HEK293 (cell line): ENCODE results near the gene AKAP1.

Experiments
- CTCF ChIA-PET: fragments of 350-600 bp; formaldehyde crosslinking; extraction: SDS; loops from one replicate; lab custom pipeline; 2021; ENCODE audit warnings: antibody characterized with exemption; lab: Yijun Ruan, JAX
- POLR2A ChIA-PET: fragments of 300-600 bp; formaldehyde crosslinking; extraction: SDS; loops from one replicate; lab custom pipeline; 2020; ENCODE audit warnings: antibody characterized with exemption, inconsistent platforms; lab: Yijun Ruan, JAX
- H3K27ac ChIP-seq: fragments of 200-500 bp; sonication (Bioruptor generic); 2 replicates; pipeline ENCODE4 v1.5.1; 2014; ENCODE audit warnings: low read depth, low read length, control low read depth, inconsistent platforms; ENCODE audit errors: extremely low read depth
- H3K36me3 ChIP-seq, 2 experiments: fragments of 200-500 bp in 1 of 2; sonication (Bioruptor generic) in 1 of 2; 1 replicate in 1 of 2; 2 replicates in 1 of 2; pipeline ENCODE4 v1.5.1; 2014 to 2017; ENCODE audit warnings: inconsistent platforms in 2 of 2, low read length in 2 of 2; ENCODE audit not compliant: control insufficient read depth in 2 of 2, insufficient read depth in 1 of 2
- H3K4me1 ChIP-seq: fragments of 200-500 bp; sonication (Bioruptor generic); 2 replicates; pipeline ENCODE4 v1.5.1; 2014; ENCODE audit warnings: mild to moderate bottlenecking, low read length, inconsistent platforms; ENCODE audit not compliant: control insufficient read depth, insufficient read depth
- H3K4me3 ChIP-seq: 2 replicates; pipeline ENCODE4 v1.5.1; 2011; ENCODE audit warnings: low read depth, mild to moderate bottlenecking, control low read depth, low read length, moderate library complexity
- H3K9me3 ChIP-seq: fragments of 200-500 bp; sonication (Bioruptor generic); 2 replicates; pipeline ENCODE4 v1.5.1; 2014; ENCODE audit warnings: low read depth, low read length, inconsistent platforms; ENCODE audit not compliant: control insufficient read depth, insufficient read depth
- GLIS1 ChIP-seq: fragments of 450-650 bp; formaldehyde crosslinking; IDR thresholded peaks from 2 replicates; pipeline ENCODE4 v1.5.1; 2016; ENCODE audit warnings: missing biosample characterization, missing genetic modification characterization
- HOXC10 ChIP-seq: sonication (generic); formaldehyde crosslinking; IDR thresholded peaks from 2 replicates; pipeline ENCODE4 v1.8.1; 2023; ENCODE audit warnings: mild to moderate bottlenecking, missing genetic modification reagents
- KLF10 ChIP-seq: fragments of 450-650 bp; IDR thresholded peaks from 2 replicates; pipeline ENCODE4 v1.5.1; 2018; ENCODE audit warnings: missing biosample characterization, mild to moderate bottlenecking, missing genetic modification characterization
- OSR2 ChIP-seq: fragments of 450-650 bp; formaldehyde crosslinking; IDR thresholded peaks from 2 replicates; pipeline ENCODE4 v1.5.1; 2016; ENCODE audit warnings: missing biosample characterization, missing genetic modification characterization
- ZEB2 ChIP-seq: fragments of 450-650 bp; formaldehyde crosslinking; IDR thresholded peaks from 2 replicates; pipeline ENCODE4 v1.5.1; 2016; ENCODE audit warnings: missing biosample characterization, missing genetic modification characterization
- ZFP37 ChIP-seq: fragments of 450-650 bp; formaldehyde crosslinking; IDR thresholded peaks from 2 replicates; pipeline ENCODE4 v1.5.1; 2016; ENCODE audit warnings: missing biosample characterization, missing genetic modification characterization
- ZIC2 ChIP-seq: fragments of 450-650 bp; formaldehyde crosslinking; IDR thresholded peaks from 2 replicates; pipeline ENCODE4 v1.5.1; 2016; ENCODE audit warnings: missing biosample characterization, missing genetic modification characterization
- ZNF174 ChIP-seq: fragments of 450-650 bp; formaldehyde crosslinking; IDR thresholded peaks from 2 replicates; pipeline ENCODE4 v1.5.0; 2017; ENCODE audit warnings: missing biosample characterization, mild to moderate bottlenecking, missing genetic modification characterization
- ZNF274 ChIP-seq, 2 experiments: fragments of 200-500 bp in 1 of 2; fragments of 450-650 bp in 1 of 2; sonication (Bioruptor generic) in 1 of 2; formaldehyde crosslinking in 1 of 2; IDR thresholded peaks; 2 replicates each; pipeline versions ENCODE4 v1.5.1 to v1.6.1; 2014 to 2016; ENCODE audit warnings: borderline replicate concordance in 1 of 2, inconsistent platforms in 1 of 2, low read length in 1 of 2, missing biosample characterization in 1 of 2, missing genetic modification characterization in 1 of 2
- ZNF391 ChIP-seq: fragments of 450-650 bp; formaldehyde crosslinking; IDR thresholded peaks from 2 replicates; pipeline ENCODE4 v1.5.1; 2016; ENCODE audit warnings: low read depth, missing biosample characterization, missing genetic modification characterization, borderline replicate concordance
- ZNF404 ChIP-seq: fragments of 450-650 bp; formaldehyde crosslinking; IDR thresholded peaks from 2 replicates; pipeline ENCODE4 v1.5.1; 2017; ENCODE audit warnings: missing biosample characterization, missing genetic modification characterization
- ZNF433 ChIP-seq: fragments of 450-650 bp; formaldehyde crosslinking; IDR thresholded peaks from 2 replicates; pipeline ENCODE4 v1.5.1; 2016; ENCODE audit warnings: missing biosample characterization, missing genetic modification characterization, low read depth
- ZNF530 ChIP-seq: fragments of 450-650 bp; formaldehyde crosslinking; IDR thresholded peaks from 2 replicates; pipeline ENCODE4 v1.5.1; 2016; ENCODE audit warnings: low read depth, missing biosample characterization, missing genetic modification characterization
- ZNF560 ChIP-seq: fragments of 450-650 bp; formaldehyde crosslinking; IDR thresholded peaks from 2 replicates; pipeline ENCODE4 v1.5.1; 2017; ENCODE audit warnings: missing biosample characterization, missing genetic modification characterization, borderline replicate concordance
- ZNF585B ChIP-seq: fragments of 450-650 bp; formaldehyde crosslinking; IDR thresholded peaks from 2 replicates; pipeline ENCODE4 v1.5.1; 2016; ENCODE audit warnings: missing biosample characterization, missing genetic modification characterization
- ZNF621 ChIP-seq: fragments of 450-650 bp; formaldehyde crosslinking; IDR thresholded peaks from 2 replicates; pipeline ENCODE4 v1.5.1; 2017; ENCODE audit warnings: missing biosample characterization, missing genetic modification characterization
- ZNF768 ChIP-seq: fragments of 450-650 bp; formaldehyde crosslinking; IDR thresholded peaks from 2 replicates; pipeline ENCODE4 v1.5.1; 2018; ENCODE audit warnings: missing biosample characterization, mild to moderate bottlenecking, missing genetic modification characterization
- ZNF843 ChIP-seq: fragments of 450-650 bp; formaldehyde crosslinking; IDR thresholded peaks from 2 replicates; pipeline ENCODE4 v1.5.1; 2016; ENCODE audit warnings: missing biosample characterization, missing genetic modification characterization
- ZXDB ChIP-seq: fragments of 450-650 bp; formaldehyde crosslinking; IDR thresholded peaks from 2 replicates; pipeline ENCODE4 v1.5.1; 2016; ENCODE audit warnings: missing biosample characterization, missing genetic modification characterization
- TF ChIP-seq, protein P1 (sequence below): fragments of 450-650 bp; formaldehyde crosslinking; IDR thresholded peaks from 2 replicates; pipeline ENCODE4 v1.5.1; 2016; ENCODE audit warnings: missing biosample characterization, missing genetic modification characterization
- TF ChIP-seq, protein P2 (sequence below): fragments of 450-650 bp; formaldehyde crosslinking; IDR thresholded peaks from 2 replicates; pipeline ENCODE4 v1.5.1; 2016; ENCODE audit warnings: missing biosample characterization, missing genetic modification characterization
- TF ChIP-seq, protein P3 (sequence below): fragments of 450-650 bp; formaldehyde crosslinking; IDR thresholded peaks from 2 replicates; pipeline ENCODE4 v1.5.1; 2017; ENCODE audit warnings: missing biosample characterization, missing genetic modification characterization
- TF ChIP-seq, protein P4 (sequence below): fragments of 450-650 bp; formaldehyde crosslinking; IDR thresholded peaks from 2 replicates; pipeline ENCODE4 v1.5.1; 2016; ENCODE audit warnings: missing biosample characterization, missing genetic modification characterization
- TF ChIP-seq, protein P5 (sequence below): sonication (generic); formaldehyde crosslinking; IDR thresholded peaks from 2 replicates; pipeline ENCODE4 v1.8.1; 2022; ENCODE audit warnings: mild to moderate bottlenecking, moderate library complexity, missing genetic modification reagents
- TF ChIP-seq, protein P6 (sequence below): IDR thresholded peaks from 2 replicates; pipeline ENCODE4 v1.6.1; 2011; ENCODE audit warnings: mild to moderate bottlenecking, low read depth, low read length, borderline replicate concordance

Gene AKAP1

DNA sequence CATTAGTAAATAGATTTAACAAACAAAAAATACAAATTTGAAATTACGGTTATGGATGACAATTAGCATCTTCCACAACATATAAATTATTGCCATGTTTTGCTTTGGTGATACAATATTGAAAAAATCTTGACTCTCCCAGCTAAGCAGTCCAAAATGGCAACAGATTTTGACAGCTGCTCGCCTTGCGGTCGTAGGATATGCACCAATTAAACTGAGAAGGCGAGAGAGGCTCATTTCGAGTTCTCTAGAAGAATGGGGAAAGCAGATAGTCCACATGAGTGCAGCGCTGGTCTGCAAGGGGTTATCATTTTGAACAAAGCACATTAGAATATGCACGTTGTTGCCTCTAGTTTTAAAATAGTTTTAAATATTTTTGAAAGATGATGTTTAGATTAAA is 55.3 kb downstream of the AKAP1 start (continued):
- TF ChIP-seq, protein P1, sequence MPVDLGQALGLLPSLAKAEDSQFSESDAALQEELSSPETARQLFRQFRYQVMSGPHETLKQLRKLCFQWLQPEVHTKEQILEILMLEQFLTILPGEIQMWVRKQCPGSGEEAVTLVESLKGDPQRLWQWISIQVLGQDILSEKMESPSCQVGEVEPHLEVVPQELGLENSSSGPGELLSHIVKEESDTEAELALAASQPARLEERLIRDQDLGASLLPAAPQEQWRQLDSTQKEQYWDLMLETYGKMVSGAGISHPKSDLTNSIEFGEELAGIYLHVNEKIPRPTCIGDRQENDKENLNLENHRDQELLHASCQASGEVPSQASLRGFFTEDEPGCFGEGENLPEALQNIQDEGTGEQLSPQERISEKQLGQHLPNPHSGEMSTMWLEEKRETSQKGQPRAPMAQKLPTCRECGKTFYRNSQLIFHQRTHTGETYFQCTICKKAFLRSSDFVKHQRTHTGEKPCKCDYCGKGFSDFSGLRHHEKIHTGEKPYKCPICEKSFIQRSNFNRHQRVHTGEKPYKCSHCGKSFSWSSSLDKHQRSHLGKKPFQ (tag by site-specific recombination), result no peak
- no peak for TF ChIP-seq ZNF391 (tag by site-specific recombination)
- no peak for TF ChIP-seq ZFP37 (tag by site-specific recombination)
- TF ChIP-seq ZNF274 (IDR thresholded peaks at IDR 0.05; ENCODE audit: low read length), result no peak
- no peak for TF ChIP-seq ZNF274 (tag by site-specific recombination; IDR thresholded peaks at IDR 0.05; ENCODE audit: borderline replicate concordance)
- TF ChIP-seq ZNF768, result no peak
- TF ChIP-seq ZEB2 (tag by site-specific recombination), result no peak
- TF ChIP-seq ZNF404 (tag by site-specific recombination), result no peak

DNA sequence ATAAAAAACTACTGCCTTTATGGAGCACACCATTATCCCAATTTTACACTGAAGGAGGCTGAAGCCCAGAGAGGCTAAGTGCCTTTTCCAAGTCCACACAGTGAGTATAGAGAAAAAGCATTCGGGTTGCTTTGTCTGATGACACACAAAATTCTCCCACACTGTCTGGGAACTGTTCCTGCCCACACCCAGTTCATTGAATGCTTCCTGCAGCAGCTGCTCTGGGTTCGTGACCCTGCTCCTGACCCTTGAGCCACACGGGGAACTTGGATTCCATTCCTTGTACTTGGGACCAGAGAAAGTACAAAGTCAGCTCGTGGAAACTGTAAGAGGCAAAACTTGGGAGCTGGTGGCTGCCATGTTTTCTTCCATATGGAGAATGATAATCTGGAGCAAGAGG is 57.9 kb downstream of the AKAP1 start:
- H3K9me3 ChIP-seq, result no peaks in the 10 kb centered on the region
- no peaks in the 10 kb centered on the region for H3K4me1 ChIP-seq
- no peak for TF ChIP-seq ZNF530
- TF ChIP-seq ZNF560 (tag by site-specific recombination), result no peak
- ChIA-PET CTCF (interaction anchor here (0.7 to 3.7 kb wide), 7 partner anchors 100 to 690 kb away, joined by 3 to 19 read pairs (median 3); no protein-coding TSS in a partner anchor), POLR2A (no interaction called here)
- H3K4me3 ChIP-seq, result no peak overlapping the region
- no peak overlapping the region for H3K27ac ChIP-seq
- H3K36me3 ChIP-seq, result no peaks in the 10 kb centered on the region

DNA sequence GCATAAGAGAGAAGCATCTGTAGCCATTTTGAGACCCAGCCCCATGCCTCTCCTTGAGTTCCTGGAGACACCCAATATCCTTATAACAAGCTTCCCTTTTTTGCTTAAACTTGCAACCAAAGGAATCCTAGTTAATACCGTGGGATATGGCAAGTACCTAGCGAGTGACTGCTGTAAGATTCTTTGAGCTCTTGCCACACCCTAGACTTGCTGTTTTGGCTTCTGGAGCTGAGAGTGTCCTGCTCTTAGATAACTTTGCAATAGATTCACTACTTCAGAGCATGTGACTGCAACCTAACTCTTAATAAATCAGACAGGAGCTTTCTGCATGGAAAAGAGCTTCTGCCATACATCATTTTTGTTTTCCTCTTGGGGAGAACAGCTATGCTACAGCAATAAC is 58.3 kb downstream of the AKAP1 start:
- POLR2A ChIA-PET, result no interaction called here
- H3K27ac ChIP-seq, result no peak overlapping the region
- CTCF ChIA-PET, result interaction anchor here (1.0 to 3.7 kb wide), 5 partner anchors 100 to 690 kb away, joined by 3 to 19 read pairs (median 4); no protein-coding TSS in a partner anchor
- TF ChIP-seq OSR2 (no peak), ZXDB (tag by site-specific recombination) (no peak), KLF10 (tag by site-specific recombination) (no peak), GLIS1 (no peak), ZNF585B (tag by site-specific recombination) (no peak), ZNF433 (tag by site-specific recombination) (no peak), ZNF174 (tag by site-specific recombination) (no peak), ZIC2 (tag by site-specific recombination) (no peak), HOXC10 (CRISPR knock-in tag) (no peak), ZNF843 (tag by site-specific recombination) (no peak), ZNF621 (tag by site-specific recombination) (no peak)
- TF ChIP-seq, protein P2, sequence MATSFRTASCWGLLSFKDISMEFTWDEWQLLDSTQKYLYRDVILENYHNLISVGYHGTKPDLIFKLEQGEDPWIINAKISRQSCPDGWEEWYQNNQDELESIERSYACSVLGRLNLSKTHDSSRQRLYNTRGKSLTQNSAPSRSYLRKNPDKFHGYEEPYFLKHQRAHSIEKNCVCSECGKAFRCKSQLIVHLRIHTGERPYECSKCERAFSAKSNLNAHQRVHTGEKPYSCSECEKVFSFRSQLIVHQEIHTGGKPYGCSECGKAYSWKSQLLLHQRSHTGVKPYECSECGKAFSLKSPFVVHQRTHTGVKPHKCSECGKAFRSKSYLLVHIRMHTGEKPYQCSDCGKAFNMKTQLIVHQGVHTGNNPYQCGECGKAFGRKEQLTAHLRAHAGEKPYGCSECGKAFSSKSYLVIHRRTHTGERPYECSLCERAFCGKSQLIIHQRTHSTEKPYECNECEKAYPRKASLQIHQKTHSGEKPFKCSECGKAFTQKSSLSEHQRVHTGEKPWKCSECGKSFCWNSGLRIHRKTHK, result no peak
- TF ChIP-seq, protein P3, sequence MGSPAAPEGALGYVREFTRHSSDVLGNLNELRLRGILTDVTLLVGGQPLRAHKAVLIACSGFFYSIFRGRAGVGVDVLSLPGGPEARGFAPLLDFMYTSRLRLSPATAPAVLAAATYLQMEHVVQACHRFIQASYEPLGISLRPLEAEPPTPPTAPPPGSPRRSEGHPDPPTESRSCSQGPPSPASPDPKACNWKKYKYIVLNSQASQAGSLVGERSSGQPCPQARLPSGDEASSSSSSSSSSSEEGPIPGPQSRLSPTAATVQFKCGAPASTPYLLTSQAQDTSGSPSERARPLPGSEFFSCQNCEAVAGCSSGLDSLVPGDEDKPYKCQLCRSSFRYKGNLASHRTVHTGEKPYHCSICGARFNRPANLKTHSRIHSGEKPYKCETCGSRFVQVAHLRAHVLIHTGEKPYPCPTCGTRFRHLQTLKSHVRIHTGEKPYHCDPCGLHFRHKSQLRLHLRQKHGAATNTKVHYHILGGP (tag by site-specific recombination), result no peak
- TF ChIP-seq, protein P4, sequence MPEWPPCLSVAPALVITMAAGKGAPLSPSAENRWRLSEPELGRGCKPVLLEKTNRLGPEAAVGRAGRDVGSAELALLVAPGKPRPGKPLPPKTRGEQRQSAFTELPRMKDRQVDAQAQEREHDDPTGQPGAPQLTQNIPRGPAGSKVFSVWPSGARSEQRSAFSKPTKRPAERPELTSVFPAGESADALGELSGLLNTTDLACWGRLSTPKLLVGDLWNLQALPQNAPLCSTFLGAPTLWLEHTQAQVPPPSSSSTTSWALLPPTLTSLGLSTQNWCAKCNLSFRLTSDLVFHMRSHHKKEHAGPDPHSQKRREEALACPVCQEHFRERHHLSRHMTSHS (tag by site-specific recombination), result no peak
- TF ChIP-seq, protein P5, sequence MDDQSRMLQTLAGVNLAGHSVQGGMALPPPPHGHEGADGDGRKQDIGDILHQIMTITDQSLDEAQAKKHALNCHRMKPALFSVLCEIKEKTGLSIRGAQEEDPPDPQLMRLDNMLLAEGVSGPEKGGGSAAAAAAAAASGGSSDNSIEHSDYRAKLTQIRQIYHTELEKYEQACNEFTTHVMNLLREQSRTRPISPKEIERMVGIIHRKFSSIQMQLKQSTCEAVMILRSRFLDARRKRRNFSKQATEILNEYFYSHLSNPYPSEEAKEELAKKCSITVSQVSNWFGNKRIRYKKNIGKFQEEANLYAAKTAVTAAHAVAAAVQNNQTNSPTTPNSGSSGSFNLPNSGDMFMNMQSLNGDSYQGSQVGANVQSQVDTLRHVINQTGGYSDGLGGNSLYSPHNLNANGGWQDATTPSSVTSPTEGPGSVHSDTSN (CRISPR knock-in tag), result no peak
- TF ChIP-seq, protein P6, sequence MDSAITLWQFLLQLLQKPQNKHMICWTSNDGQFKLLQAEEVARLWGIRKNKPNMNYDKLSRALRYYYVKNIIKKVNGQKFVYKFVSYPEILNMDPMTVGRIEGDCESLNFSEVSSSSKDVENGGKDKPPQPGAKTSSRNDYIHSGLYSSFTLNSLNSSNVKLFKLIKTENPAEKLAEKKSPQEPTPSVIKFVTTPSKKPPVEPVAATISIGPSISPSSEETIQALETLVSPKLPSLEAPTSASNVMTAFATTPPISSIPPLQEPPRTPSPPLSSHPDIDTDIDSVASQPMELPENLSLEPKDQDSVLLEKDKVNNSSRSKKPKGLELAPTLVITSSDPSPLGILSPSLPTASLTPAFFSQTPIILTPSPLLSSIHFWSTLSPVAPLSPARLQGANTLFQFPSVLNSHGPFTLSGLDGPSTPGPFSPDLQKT, result no peak

More for the DNA sequence above, 58.3 kb downstream of the AKAP1 start:
- Histone ChIP-seq H3K9me3 (no peaks in the 10 kb centered on the region), H3K36me3 (no peaks in the 10 kb centered on the region), H3K4me1 (no peaks in the 10 kb centered on the region), H3K4me3 (no peak overlapping the region)
